Ovary (tissue), 9 donors: ENCODE results near the gene RIN3. TPM values are rescaled to one million over a fixed set of nuclear protein-coding genes. Genes with fewer than 3 reads are reported as not detected.

ENCODE experiments used
- DNase-seq, 5 donors: peaks; one replicate each; pipeline ENCODE4 v3.0.0-alpha.2; 2019 to 2020
- H3K27ac ChIP-seq, 2 donors: fragments of 200-600 bp; one replicate each; pipeline versions ENCODE4 v1.5.1 to v1.8.0; 2019 to 2022
- H3K27me3 ChIP-seq: fragments of 200-600 bp; one replicate; pipeline ENCODE4 v1.8.0; 2022
- H3K36me3 ChIP-seq: fragments of 200-600 bp; sonication (generic); one replicate; pipeline ENCODE4 v1.5.1; 2019
- H3K4me1 ChIP-seq: one replicate; pipeline ENCODE4 v1.8.1; 2013; ENCODE audit warnings: mild to moderate bottlenecking, moderate library complexity; ENCODE audit not compliant: insufficient read depth
- H3K4me3 ChIP-seq: fragments of 200-600 bp; sonication (generic); one replicate; pipeline ENCODE4 v1.5.1; 2017
- H3K9me3 ChIP-seq, 2 donors: fragments of 200-600 bp in 1 of 2; sonication (generic) in 1 of 2; one replicate each; pipeline versions ENCODE4 v1.5.1 to v1.8.1; 2013 to 2019; ENCODE audit warnings: mild to moderate bottlenecking in 1 of 2, moderate library complexity in 1 of 2
- EP300 ChIP-seq: sonication (generic); formaldehyde crosslinking; IDR thresholded peaks from one replicate; pipeline ENCODE4 v1.6.1; 2017; ENCODE audit warnings: antibody characterized with exemption
- POLR2A ChIP-seq: fragments of 450-650 bp; IDR thresholded peaks from one replicate; pipeline ENCODE4 v1.6.1; 2017; ENCODE audit warnings: antibody characterized with exemption, mild to moderate bottlenecking, moderate library complexity
- WGBS, 3 donors: extraction: QIAGEN DNeasy Blood & Tissue Kit in 1 of 3; methylation state at CpG; one replicate each; pipeline versions ENCODE4 v1.1.5 to v1.1.7; 2013 to 2017; 5-methylcytosine and 5-hydroxymethylcytosine counted together
- intact Hi-C, 4 donors: fragments of 100-400 bp; cut with DNase I; formaldehyde crosslinking; loops; one replicate each; pipeline versions ENCODE4 v1.11.0 to v1.15.1; 2022 to 2023
- polyA plus RNA-seq, 2 donors: library from polyadenylated mRNA; stranded (reverse); fragments of 200-250 nt in 1 of 2; fragments of 350-450 nt in 1 of 2; fragmentation: Illumina TruSeq in 1 of 2; extraction: RNeasy Lipid Tissue Mini Kit (QIAGEN cat#74804) in 1 of 2; gene quantifications; one replicate each; pipeline ENCODE4 v1.2.3, GENCODE V29; 2013 to 2014
- total RNA-seq, 7 donors: library from RNA; depleted of rRNA in 2 of 7; stranded (reverse); fragments of >200 nt in 2 of 7; fragmentation: NEBNext Ultra II Directional in 3 of 7; extraction: Animal tissue kit (Norgen Biotek cat#: 25700) in 3 of 7; gene quantifications; one replicate each; pipeline versions ENCODE4 v1.1.0 to v1.2.4, GENCODE V29; 2016 to 2023
- TF ChIP-seq, protein P1 (sequence below), 3 donors: fragments of 450-650 bp in 2 of 3; fragments of 200-600 bp in 1 of 3; IDR thresholded peaks; one replicate each; pipeline versions ENCODE4 v1.5.1 to v1.8.0; 2016 to 2022; ENCODE audit warnings: antibody characterized with exemption in 3 of 3, mild to moderate bottlenecking in 1 of 3
- donor health status: DM: no; HTN: no; CAD: no; lungs with moderate emphysema.
- donor health status: DM: no; HTN: no; CAD: no.
- donor health status: Bipolar disorder and iron deficiency.
- donor health status: DM: yes; HTN: yes; CAD: no.
- donor health status: DM: no; HTN: no; CAD: no.
- donor health status: DM: yes; HTN: yes; CAD: no.

The RIN3 gene
- total and polyA plus RNA-seq, 9 donors = 3.8 to 27.9 (median 13.9) TPM

DNA sequence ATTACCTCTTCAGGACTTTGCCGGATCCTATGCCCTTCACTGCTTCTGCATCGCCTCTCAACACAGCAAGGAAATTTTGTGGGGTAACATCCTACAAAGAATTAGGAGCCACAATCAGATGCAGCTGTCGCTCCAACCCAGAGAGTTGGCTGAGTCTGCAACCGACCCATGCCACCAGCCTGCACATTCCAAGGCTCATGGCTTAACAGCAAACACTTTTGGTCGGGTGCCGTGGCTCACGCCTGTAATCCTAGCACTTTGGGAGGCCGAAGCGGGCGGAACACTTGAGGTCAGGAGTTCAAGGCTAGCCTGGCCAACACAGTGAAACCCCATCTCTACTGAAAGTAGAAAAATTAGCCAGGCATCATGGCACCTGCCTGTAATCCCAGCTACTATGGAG lies 202.6 kb downstream of the RIN3 start:
- Histone ChIP-seq H3K4me3 (no peak overlapping the region), H3K27ac (no peak overlapping the region), H3K4me1 (peaks cover 5% of the 10 kb centered on the region), H3K27me3 (no peaks in the 10 kb centered on the region), H3K36me3 (no peaks in the 10 kb centered on the region), H3K9me3 (no peaks in the 10 kb centered on the region)
- DNase-seq = no peak
- 89 to 94% (median 93%) methylated on average over 10 of the region's 10 CpGs for WGBS, 3 donors
- intact Hi-C loops = loop anchor here in 1 of 4 donors (10.0 kb wide), 1 partner anchor 69 kb away; no protein-coding TSS in a partner anchor
- TF ChIP-seq, protein P1, sequence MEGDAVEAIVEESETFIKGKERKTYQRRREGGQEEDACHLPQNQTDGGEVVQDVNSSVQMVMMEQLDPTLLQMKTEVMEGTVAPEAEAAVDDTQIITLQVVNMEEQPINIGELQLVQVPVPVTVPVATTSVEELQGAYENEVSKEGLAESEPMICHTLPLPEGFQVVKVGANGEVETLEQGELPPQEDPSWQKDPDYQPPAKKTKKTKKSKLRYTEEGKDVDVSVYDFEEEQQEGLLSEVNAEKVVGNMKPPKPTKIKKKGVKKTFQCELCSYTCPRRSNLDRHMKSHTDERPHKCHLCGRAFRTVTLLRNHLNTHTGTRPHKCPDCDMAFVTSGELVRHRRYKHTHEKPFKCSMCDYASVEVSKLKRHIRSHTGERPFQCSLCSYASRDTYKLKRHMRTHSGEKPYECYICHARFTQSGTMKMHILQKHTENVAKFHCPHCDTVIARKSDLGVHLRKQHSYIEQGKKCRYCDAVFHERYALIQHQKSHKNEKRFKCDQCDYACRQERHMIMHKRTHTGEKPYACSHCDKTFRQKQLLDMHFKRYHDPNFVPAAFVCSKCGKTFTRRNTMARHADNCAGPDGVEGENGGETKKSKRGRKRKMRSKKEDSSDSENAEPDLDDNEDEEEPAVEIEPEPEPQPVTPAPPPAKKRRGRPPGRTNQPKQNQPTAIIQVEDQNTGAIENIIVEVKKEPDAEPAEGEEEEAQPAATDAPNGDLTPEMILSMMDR (IDR thresholded peaks at IDR 0.05) = no peak
- no peak for TF ChIP-seq EP300
- TF ChIP-seq POLR2A = no peak

DNA sequence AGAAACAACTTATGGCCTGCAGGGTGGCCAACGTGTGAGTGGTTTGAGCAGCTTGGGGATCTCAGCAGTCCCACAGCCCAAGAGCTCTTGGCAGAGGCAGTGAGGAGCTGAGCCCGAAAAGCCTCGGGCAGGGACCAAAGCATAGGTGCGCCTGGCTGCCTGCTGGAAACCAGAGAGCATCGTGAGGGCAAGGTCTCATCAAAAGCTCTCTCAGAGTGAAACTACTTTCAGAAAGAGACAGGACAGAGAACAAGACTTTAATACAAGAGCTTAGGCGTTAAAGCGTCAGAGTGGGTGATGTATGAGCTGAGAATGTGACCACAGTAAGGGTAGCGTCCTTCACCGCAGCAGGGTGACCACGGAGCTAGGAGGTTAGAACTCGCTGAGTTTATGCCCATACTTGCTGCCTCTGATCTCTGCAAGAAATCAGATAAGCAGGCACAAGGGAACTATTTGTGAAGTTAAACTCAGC lies 204.0 kb downstream of the RIN3 start:
- no peaks in the 10 kb centered on the region for H3K27me3 ChIP-seq
- H3K9me3 ChIP-seq = no peaks in the 10 kb centered on the region
- H3K4me1 ChIP-seq = peaks cover 5% of the 10 kb centered on the region
- TF ChIP-seq POLR2A = no peak
- no peak for TF ChIP-seq EP300
- TF ChIP-seq, protein P1 (IDR thresholded peaks at IDR 0.05) = no peak
- intact Hi-C loops = loop anchor here in 1 of 4 donors (10.0 kb wide), 1 partner anchor 67 kb away; no protein-coding TSS in a partner anchor
- no peak overlapping the region for H3K4me3 ChIP-seq
- DNase-seq = no peak
- 83 to 87% (median 85%) methylated on average over 11 of the region's 11 CpGs for WGBS, 3 donors
- no peak overlapping the region for H3K27ac ChIP-seq
- no peaks in the 10 kb centered on the region for H3K36me3 ChIP-seq

DNA sequence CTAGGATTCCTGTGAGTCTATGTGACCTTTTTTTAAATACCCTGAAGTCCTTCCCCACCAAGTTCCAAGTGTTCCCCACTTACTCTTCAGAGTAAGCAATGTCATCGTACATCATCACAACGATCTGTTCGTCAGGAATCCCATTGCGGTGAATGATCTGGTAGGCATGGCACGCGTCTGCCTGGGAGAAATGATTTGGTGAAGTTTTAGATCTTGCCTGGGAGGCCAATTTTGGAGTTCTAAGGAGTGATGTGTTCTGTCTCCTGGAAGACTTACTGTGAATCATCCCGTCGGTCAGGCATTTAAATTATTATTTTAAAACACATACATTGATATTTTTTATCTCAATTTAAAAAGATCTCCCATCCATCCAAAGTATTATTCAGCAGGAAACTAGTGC lies 205.1 kb downstream of the RIN3 start:
- peaks cover 5% of the 10 kb centered on the region for H3K4me1 ChIP-seq
- 81 to 93% (median 91%) methylated on average over 8 of the region's 8 CpGs for WGBS, 3 donors
- DNase-seq = no peak
- no peaks in the 10 kb centered on the region for H3K36me3 ChIP-seq
- no peaks in the 10 kb centered on the region for H3K9me3 ChIP-seq
- no peak overlapping the region for H3K4me3 ChIP-seq
- no peak for TF ChIP-seq EP300
- TF ChIP-seq, protein P1 (IDR thresholded peaks at IDR 0.05) = no peak
- no peak for TF ChIP-seq POLR2A
- H3K27me3 ChIP-seq = no peaks in the 10 kb centered on the region
- intact Hi-C loops = loop anchor here in 1 of 4 donors (10.0 kb wide), 1 partner anchor 66 kb away; no protein-coding TSS in a partner anchor
- H3K27ac ChIP-seq = no peak overlapping the region

DNA sequence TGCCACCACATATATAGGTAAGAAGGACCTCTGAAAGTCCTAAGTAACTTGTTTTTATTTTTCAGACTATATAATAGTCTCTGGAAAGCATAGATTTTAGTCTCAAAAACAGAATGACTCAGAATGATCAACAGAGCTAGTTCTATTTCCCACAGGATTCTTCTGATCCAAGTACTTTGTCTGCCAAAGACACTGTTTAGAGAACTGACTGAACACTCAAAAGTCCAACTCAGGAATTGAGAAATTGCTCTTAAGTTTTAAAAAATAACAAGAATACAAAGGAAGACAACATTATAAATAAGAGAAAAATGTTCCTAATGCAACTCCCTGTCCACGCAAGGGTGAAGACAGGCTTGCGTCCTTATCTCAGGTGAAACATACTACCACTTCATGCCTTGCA lies 205.8 kb downstream of the RIN3 start:
- intact Hi-C loops = loop anchor here in 1 of 4 donors (10.0 kb wide), 1 partner anchor 65 kb away; no protein-coding TSS in a partner anchor

More for the DNA sequence above, 205.8 kb downstream of the RIN3 start:
- DNase-seq = no peak
- no peaks in the 10 kb centered on the region for H3K9me3 ChIP-seq
- TF ChIP-seq EP300 (no peak), POLR2A (no peak)
- TF ChIP-seq, protein P1 (IDR thresholded peaks at IDR 0.05) = no peak
- no peak overlapping the region for H3K27ac ChIP-seq
- WGBS, 3 donors = 38 to 61% (median 57%) methylated on average over 2 of the region's 2 CpGs
- H3K36me3 ChIP-seq = no peaks in the 10 kb centered on the region
- no peaks in the 10 kb centered on the region for H3K27me3 ChIP-seq
- H3K4me1 ChIP-seq = peaks cover 5% of the 10 kb centered on the region
- H3K4me3 ChIP-seq = no peak overlapping the region
